GM13976 (cell line): Measurements from ENCODE around the gene PSMB11.

Source experiments
- DNase-seq: peaks from one replicate; pipeline ENCODE4 v3.0.0; 2012; ENCODE audit warnings: low spot score
- in situ Hi-C: fragments of 300-500 bp; cut with MboI; formaldehyde crosslinking; loops from one replicate; pipeline ENCODE4 v1.12.0; 2022; ENCODE audit warnings: low sequenced_read_pairs, mixed read lengths, inconsistent platforms; ENCODE audit not compliant: unreplicated experiment
- TF ChIP-seq, protein P1 (sequence below): IDR thresholded peaks from 2 replicates; pipeline ENCODE4 v1.5.1; 2012; ENCODE audit warnings: borderline replicate concordance, mild to moderate bottlenecking; ENCODE audit not compliant: insufficient read depth; ENCODE audit errors: extremely low read depth, missing control alignments, control extremely low read depth

The PSMB11 gene

DNA sequence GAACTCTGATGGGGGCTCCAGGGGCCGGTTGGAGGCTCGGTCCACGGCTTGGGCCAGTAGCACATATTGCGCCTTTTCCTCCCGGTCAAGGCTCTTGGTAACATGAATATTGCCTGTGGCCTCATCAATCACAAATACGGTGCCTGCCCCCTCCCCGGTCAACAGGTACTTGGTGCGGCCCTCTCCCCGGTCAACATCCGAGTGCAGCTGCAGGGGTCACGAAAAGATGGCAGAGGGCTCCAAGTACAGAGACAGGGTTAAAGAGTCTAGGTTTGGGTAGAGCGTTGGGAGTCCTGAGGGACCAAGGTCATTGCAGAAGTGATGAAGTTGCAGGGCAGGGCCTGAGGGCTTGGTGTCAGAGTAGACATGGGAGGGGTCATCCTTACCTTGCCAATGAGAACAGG lies 13.1 kb downstream of the PSMB11 start:
- TF ChIP-seq, protein P1, sequence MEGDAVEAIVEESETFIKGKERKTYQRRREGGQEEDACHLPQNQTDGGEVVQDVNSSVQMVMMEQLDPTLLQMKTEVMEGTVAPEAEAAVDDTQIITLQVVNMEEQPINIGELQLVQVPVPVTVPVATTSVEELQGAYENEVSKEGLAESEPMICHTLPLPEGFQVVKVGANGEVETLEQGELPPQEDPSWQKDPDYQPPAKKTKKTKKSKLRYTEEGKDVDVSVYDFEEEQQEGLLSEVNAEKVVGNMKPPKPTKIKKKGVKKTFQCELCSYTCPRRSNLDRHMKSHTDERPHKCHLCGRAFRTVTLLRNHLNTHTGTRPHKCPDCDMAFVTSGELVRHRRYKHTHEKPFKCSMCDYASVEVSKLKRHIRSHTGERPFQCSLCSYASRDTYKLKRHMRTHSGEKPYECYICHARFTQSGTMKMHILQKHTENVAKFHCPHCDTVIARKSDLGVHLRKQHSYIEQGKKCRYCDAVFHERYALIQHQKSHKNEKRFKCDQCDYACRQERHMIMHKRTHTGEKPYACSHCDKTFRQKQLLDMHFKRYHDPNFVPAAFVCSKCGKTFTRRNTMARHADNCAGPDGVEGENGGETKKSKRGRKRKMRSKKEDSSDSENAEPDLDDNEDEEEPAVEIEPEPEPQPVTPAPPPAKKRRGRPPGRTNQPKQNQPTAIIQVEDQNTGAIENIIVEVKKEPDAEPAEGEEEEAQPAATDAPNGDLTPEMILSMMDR: no peak
- in situ Hi-C loops: no loop called here
- DNase-seq: no peak

GRCh38 chr14:23055621-23056144 lies 13.7 kb downstream of the PSMB11 start:
- TF ChIP-seq, protein P1: no peak
- in situ Hi-C loops: no loop called here
- DNase-seq: peak; percentile 57

GRCh38 chr14:23056145-23056955 lies 14.3 kb downstream of the PSMB11 start:
- in situ Hi-C loops: no loop called here
- DNase-seq: peak; percentile 91
- TF ChIP-seq, protein P1: peak; percentile 73

DNA sequence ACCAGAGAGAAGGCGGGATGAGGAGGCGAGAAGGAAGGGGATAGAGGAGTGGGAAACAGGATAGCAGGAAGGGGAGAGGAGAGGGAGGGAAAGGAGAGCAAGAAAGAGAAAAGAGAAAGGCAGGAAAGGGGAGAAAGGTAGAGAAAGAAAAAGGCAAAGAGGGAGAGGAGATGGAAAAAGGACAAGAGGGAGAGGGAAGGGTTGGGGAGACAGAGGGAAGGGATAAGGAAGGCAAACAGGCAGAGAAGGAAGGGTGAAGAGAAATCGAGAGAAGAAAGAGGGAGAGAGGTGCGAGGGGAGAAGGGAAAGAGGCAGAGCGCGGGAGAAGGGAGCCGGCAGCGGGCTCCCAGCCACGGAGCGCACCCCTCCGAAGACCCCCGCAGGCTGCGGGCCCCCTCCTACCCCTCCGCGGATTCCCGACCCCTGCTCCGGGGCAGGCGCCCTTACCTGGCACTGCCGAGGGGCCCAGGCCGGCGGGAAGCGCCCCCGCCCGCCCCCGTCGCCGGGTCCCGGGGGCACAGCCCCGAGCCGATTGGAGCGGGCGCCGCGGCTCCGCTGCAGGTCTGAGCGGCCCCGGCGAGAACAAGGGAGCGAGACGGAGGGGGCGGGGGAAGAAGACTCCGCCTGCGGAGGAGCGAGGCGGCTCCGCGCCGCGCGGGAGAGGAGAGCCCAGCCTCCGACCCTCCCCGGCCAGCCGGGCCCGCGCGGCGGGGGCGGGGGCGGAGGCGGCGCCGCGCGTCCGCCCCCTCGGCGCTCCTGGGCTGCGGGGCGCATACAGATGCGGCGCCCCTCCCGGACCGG lies 15.1 kb downstream of the PSMB11 start, which contains the start of gene CDH24:
Gene CDH24, minus strand, starts transcription at position 565 of the 801 bp plus-strand sequence. CDS start 1,787 bp downstream, outside the sequence.
- DNase-seq: peak; percentile 90
- TF ChIP-seq, protein P1: no peak
- in situ Hi-C loops: no loop called here

- TF ChIP-seq, protein P1: peak; percentile 94
- in situ Hi-C loops: no loop called here
- peak; percentile 92 for DNase-seq
Observed at GRCh38 chr14:23057757-23058653, 16.0 kb downstream of the PSMB11 start.
